Stimulated activated naive B cell treated with anti-CD40 and anti-IgM and Interleukin-4, amounts not matched to agents 10 μg/mL and 1 μg/mL and 100 μg/mL, for 72 hours (primary cell): Measurements from ENCODE around the gene TMEM45A.
A peak's percentile ranks its signal among the peaks of the same experiment; 100 is the strongest.
"Not testable (repeated sequence)": the region's sequence is repeated elsewhere in the genome, so short reads cannot be mapped to it uniquely, and the experiment has no call there.

Experiments
- ATAC-seq, 2 donors: fragments of 150-1000 bp; cut with Tn5 transposase; replicated peaks; 2 replicates each; pipeline ENCODE4 v1.10.0; 2021; ENCODE audit warnings: moderate library complexity in 1 of 2
- DNase-seq: peaks from one replicate; pipeline ENCODE4 v3.0.0; 2021
- H3K27ac Mint-ChIP-seq: one replicate; pipeline ENCODE4 v1.8.0; 2022; ENCODE audit warnings: mild to moderate bottlenecking, mixed read lengths
- H3K27me3 Mint-ChIP-seq, 2 donors: one replicate each; pipeline ENCODE4 v1.8.0; 2022; ENCODE audit warnings: mixed read lengths in 2 of 2
- H3K36me3 Mint-ChIP-seq, 2 donors: one replicate each; pipeline ENCODE4 v1.8.0; 2022; ENCODE audit warnings: mixed read lengths in 2 of 2, mild to moderate bottlenecking in 1 of 2
- H3K4me1 Mint-ChIP-seq, 2 donors: one replicate each; pipeline ENCODE4 v1.8.0; 2022; ENCODE audit warnings: mixed read lengths in 2 of 2, mild to moderate bottlenecking in 1 of 2
- H3K4me3 Mint-ChIP-seq, 2 donors: one replicate each; pipeline ENCODE4 v1.8.0; 2022; ENCODE audit warnings: mild to moderate bottlenecking in 2 of 2, mixed read lengths in 2 of 2, moderate library complexity in 1 of 2
- H3K9me3 Mint-ChIP-seq, 2 donors: one replicate each; pipeline ENCODE4 v1.8.0; 2022; ENCODE audit warnings: mixed read lengths in 2 of 2, mild to moderate bottlenecking in 1 of 2

TMEM45A gene

GRCh38 chr3:100467133-100467532, 25.3 kb upstream of the TMEM45A start:
- Mint-ChIP-seq H3K36me3 (peaks cover 0 to 3% of the 10 kb centered on the region in 2 donors), H3K4me3 (no peak overlapping the region), H3K9me3 (peaks cover 10% of the 10 kb centered on the region in 2 donors), H3K4me1 (peaks cover 3 to 13% of the 10 kb centered on the region in 2 donors), H3K27ac (no peak overlapping the region), H3K27me3 (peaks cover 0 to 10% of the 10 kb centered on the region in 2 donors)
- DNase-seq (no peak), ATAC-seq (no peak)

GRCh38 chr3:100468676-100469075, 23.7 kb upstream of the TMEM45A start:
- Mint-ChIP-seq H3K4me3 (no peak overlapping the region), H3K9me3 (peaks cover 10% of the 10 kb centered on the region in 2 donors), H3K4me1 (peaks cover 3 to 7% of the 10 kb centered on the region in 2 donors), H3K36me3 (peaks cover 0 to 3% of the 10 kb centered on the region in 2 donors), H3K27me3 (peaks cover 0 to 5% of the 10 kb centered on the region in 2 donors), H3K27ac (no peak overlapping the region)
- ATAC-seq (no peak), DNase-seq (no peak)

- Mint-ChIP-seq H3K9me3 (peaks cover 10% of the 10 kb centered on the region in 2 donors), H3K27me3 (peaks cover 7 to 8% of the 10 kb centered on the region in 2 donors), H3K4me3 (no peak overlapping the region), H3K27ac (no peak overlapping the region), H3K36me3 (peaks cover 0 to 3% of the 10 kb centered on the region in 2 donors), H3K4me1 (peaks cover under 1 to 5% of the 10 kb centered on the region in 2 donors)
- DNase-seq (no peak), ATAC-seq (no peak)
These were observed 21.5 kb upstream of the TMEM45A start for GRCh38 chr3:100470951-100471350.

GRCh38 chr3:100471444-100471843, 21.0 kb upstream of the TMEM45A start:
- Mint-ChIP-seq H3K4me3 (no peak overlapping the region), H3K9me3 (peaks cover 10% of the 10 kb centered on the region in 2 donors), H3K4me1 (no peaks in the 10 kb centered on the region), H3K27me3 (peaks cover 5 to 7% of the 10 kb centered on the region in 2 donors), H3K27ac (no peak overlapping the region), H3K36me3 (peaks cover 0 to 3% of the 10 kb centered on the region in 2 donors)
- DNase-seq = no peak
- ATAC-seq = no peak

GRCh38 chr3:100477851-100478360, 14.5 kb upstream of the TMEM45A start:
- DNase-seq, H3K4me1 Mint-ChIP-seq, H3K9me3 Mint-ChIP-seq, ATAC-seq, H3K36me3 Mint-ChIP-seq, H3K4me3 Mint-ChIP-seq, H3K27ac Mint-ChIP-seq: not testable (repeated sequence)
- H3K27me3 Mint-ChIP-seq = peaks cover 14 to 18% of the 10 kb centered on the region in 2 donors

- ATAC-seq, H3K4me3 Mint-ChIP-seq, DNase-seq, H3K9me3 Mint-ChIP-seq, H3K27ac Mint-ChIP-seq, H3K36me3 Mint-ChIP-seq, H3K4me1 Mint-ChIP-seq: not testable (repeated sequence)
- peaks cover 21 to 23% of the 10 kb centered on the region in 2 donors for H3K27me3 Mint-ChIP-seq
These were observed 13.9 kb upstream of the TMEM45A start for GRCh38 chr3:100478521-100478920.

- no peaks in the 10 kb centered on the region for H3K4me1 Mint-ChIP-seq
These were observed 12.3 kb upstream of the TMEM45A start for GRCh38 chr3:100480081-100480480.

GRCh38 chr3:100482176-100482575, 10.2 kb upstream of the TMEM45A start:
- no peaks in the 10 kb centered on the region for H3K36me3 Mint-ChIP-seq
- no peaks in the 10 kb centered on the region for H3K9me3 Mint-ChIP-seq
- peaks cover 23 to 30% of the 10 kb centered on the region in 2 donors for H3K27me3 Mint-ChIP-seq
- H3K4me1 Mint-ChIP-seq = no peaks in the 10 kb centered on the region
- DNase-seq = no peak
- H3K27ac Mint-ChIP-seq = no peak overlapping the region
- ATAC-seq = no peak
- H3K4me3 Mint-ChIP-seq = no peak overlapping the region

More at GRCh38 chr3:100480081-100480480, 12.3 kb upstream of the TMEM45A start:
- ATAC-seq (no peak), DNase-seq (no peak)
- no peaks in the 10 kb centered on the region for H3K9me3 Mint-ChIP-seq
- no peak overlapping the region for H3K4me3 Mint-ChIP-seq
- H3K36me3 Mint-ChIP-seq = no peaks in the 10 kb centered on the region
- H3K27me3 Mint-ChIP-seq = peaks cover 28 to 31% of the 10 kb centered on the region in 2 donors
- H3K27ac Mint-ChIP-seq = no peak overlapping the region

GRCh38 chr3:100483529-100483928, 8.9 kb upstream of the TMEM45A start:
- DNase-seq (no peak), ATAC-seq (no peak)
- no peak overlapping the region for H3K4me3 Mint-ChIP-seq
- no peaks in the 10 kb centered on the region for H3K9me3 Mint-ChIP-seq
- H3K4me1 Mint-ChIP-seq = no peaks in the 10 kb centered on the region
- peaks cover 23 to 30% of the 10 kb centered on the region in 2 donors for H3K27me3 Mint-ChIP-seq
- no peaks in the 10 kb centered on the region for H3K36me3 Mint-ChIP-seq
- no peak overlapping the region for H3K27ac Mint-ChIP-seq

GRCh38 chr3:100486808-100487207, 5.6 kb upstream of the TMEM45A start:
- H3K4me1 Mint-ChIP-seq = peaks cover 0 to under 1% of the 10 kb centered on the region in 2 donors
- no peak overlapping the region for H3K4me3 Mint-ChIP-seq

GRCh38 chr3:100489118-100489517, 3.3 kb upstream of the TMEM45A start:
- no peak for DNase-seq
- no peak for ATAC-seq
- Mint-ChIP-seq H3K36me3 (no peaks in the 10 kb centered on the region), H3K9me3 (no peaks in the 10 kb centered on the region), H3K27ac (no peak overlapping the region), H3K27me3 (peaks cover 4 to 11% of the 10 kb centered on the region in 2 donors), H3K4me1 (peaks cover 3 to 11% of the 10 kb centered on the region in 2 donors), H3K4me3 (no peak overlapping the region)

More at GRCh38 chr3:100486808-100487207, 5.6 kb upstream of the TMEM45A start:
- no peaks in the 10 kb centered on the region for H3K9me3 Mint-ChIP-seq
- DNase-seq (no peak), ATAC-seq (no peak)
- no peak overlapping the region for H3K27ac Mint-ChIP-seq
- H3K36me3 Mint-ChIP-seq = no peaks in the 10 kb centered on the region
- H3K27me3 Mint-ChIP-seq = peaks cover 18 to 24% of the 10 kb centered on the region in 2 donors

- peak; percentile 46 to 53 for ATAC-seq
- peaks cover 13 to 16% of the 10 kb centered on the region in 2 donors for H3K27me3 Mint-ChIP-seq
- H3K9me3 Mint-ChIP-seq = no peaks in the 10 kb centered on the region
- H3K4me3 Mint-ChIP-seq = no peak overlapping the region
- H3K4me1 Mint-ChIP-seq = peaks cover 12 to 24% of the 10 kb centered on the region in 2 donors
- DNase-seq = no peak
- no peak overlapping the region for H3K27ac Mint-ChIP-seq
- H3K36me3 Mint-ChIP-seq = no peaks in the 10 kb centered on the region
These were observed 4.4 kb downstream of the TMEM45A start for GRCh38 chr3:100496711-100497261.

- Mint-ChIP-seq H3K4me3 (no peak overlapping the region), H3K9me3 (no peaks in the 10 kb centered on the region), H3K36me3 (no peaks in the 10 kb centered on the region), H3K27me3 (peaks cover 26 to 28% of the 10 kb centered on the region in 2 donors), H3K4me1 (peaks cover 9 to 13% of the 10 kb centered on the region in 2 donors), H3K27ac (no peak overlapping the region)
- DNase-seq (no peak), ATAC-seq (no peak)
These were observed 7.2 kb downstream of the TMEM45A start for GRCh38 chr3:100499651-100500050.

- DNase-seq = no peak
- H3K4me3 Mint-ChIP-seq = no peak overlapping the region
- H3K4me1 Mint-ChIP-seq = peaks cover 4 to 13% of the 10 kb centered on the region in 2 donors
- H3K36me3 Mint-ChIP-seq = no peaks in the 10 kb centered on the region
- ATAC-seq = no peak
- no peaks in the 10 kb centered on the region for H3K9me3 Mint-ChIP-seq
- no peak overlapping the region for H3K27ac Mint-ChIP-seq
- H3K27me3 Mint-ChIP-seq = peaks cover 23 to 25% of the 10 kb centered on the region in 2 donors
These were observed 8.0 kb downstream of the TMEM45A start for GRCh38 chr3:100500320-100500880.

GRCh38 chr3:100503448-100503847, 11.0 kb downstream of the TMEM45A start:
- H3K4me3 Mint-ChIP-seq = no peak overlapping the region
- H3K27me3 Mint-ChIP-seq = peaks cover 41 to 45% of the 10 kb centered on the region in 2 donors
- ATAC-seq = no peak
- no peaks in the 10 kb centered on the region for H3K4me1 Mint-ChIP-seq
- no peak overlapping the region for H3K27ac Mint-ChIP-seq
- no peaks in the 10 kb centered on the region for H3K36me3 Mint-ChIP-seq
- H3K9me3 Mint-ChIP-seq = peaks cover 0 to 2% of the 10 kb centered on the region in 2 donors
- no peak for DNase-seq
